CD4-positive, alpha-beta T cell treated with Interferon gamma for 1 hour (primary cell): ENCODE data around the gene OPN4.
"Not testable (repeated sequence)": the region's sequence is repeated elsewhere in the genome, so short reads cannot be mapped to it uniquely, and the experiment has no call there.

Source experiments
- DNase-seq: peaks from one replicate; pipeline ENCODE4 v3.0.0-alpha.2; 2020

OPN4 gene, protein sequence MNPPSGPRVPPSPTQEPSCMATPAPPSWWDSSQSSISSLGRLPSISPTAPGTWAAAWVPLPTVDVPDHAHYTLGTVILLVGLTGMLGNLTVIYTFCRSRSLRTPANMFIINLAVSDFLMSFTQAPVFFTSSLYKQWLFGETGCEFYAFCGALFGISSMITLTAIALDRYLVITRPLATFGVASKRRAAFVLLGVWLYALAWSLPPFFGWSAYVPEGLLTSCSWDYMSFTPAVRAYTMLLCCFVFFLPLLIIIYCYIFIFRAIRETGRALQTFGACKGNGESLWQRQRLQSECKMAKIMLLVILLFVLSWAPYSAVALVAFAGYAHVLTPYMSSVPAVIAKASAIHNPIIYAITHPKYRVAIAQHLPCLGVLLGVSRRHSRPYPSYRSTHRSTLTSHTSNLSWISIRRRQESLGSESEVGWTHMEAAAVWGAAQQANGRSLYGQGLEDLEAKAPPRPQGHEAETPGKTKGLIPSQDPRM

DNA sequence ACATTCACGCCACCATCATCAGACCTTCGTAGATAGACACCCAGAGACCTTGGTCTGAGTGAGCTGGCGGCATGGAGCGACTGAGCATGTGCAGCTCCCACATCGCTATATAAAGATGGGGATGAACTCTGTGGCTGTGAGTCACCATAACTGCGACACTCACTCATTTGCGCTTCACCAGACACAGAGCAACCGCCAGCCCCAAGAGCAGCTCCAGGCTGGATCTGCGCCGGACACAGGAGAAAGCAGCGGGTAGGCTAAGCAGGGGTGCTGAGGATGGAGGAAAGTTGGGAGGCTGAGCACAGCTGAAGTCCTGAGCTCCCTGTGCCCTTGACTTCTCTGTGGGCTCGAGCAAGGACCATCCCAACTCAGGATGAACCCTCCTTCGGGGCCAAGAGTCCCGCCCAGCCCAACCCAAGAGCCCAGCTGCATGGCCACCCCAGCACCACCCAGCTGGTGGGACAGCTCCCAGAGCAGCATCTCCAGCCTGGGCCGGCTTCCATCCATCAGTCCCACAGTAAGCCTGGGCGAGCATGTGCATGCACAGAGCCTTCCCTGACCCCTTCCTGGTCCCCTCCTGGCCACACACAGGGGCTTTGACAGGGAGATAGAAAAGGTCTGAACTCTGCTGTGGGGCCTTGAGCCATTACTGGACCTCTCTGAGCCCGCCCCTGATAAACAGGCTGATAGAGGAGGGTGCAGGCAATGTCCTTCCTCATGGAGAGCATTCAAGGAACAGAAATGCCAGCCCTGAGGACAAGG, at the start of gene OPN4:
TSS of gene OPN4 (plus strand) at position 137 of the 762 bp plus-strand sequence. CDS start at position 374, 237 bp downstream.
- no peak for DNase-seq

- DNase-seq: no peak
These were observed 46.7 kb upstream of the OPN4 start for GRCh38 chr10:86607674-86608073.

- DNase-seq: no peak
These were observed 44.4 kb upstream of the OPN4 start for GRCh38 chr10:86609920-86610319.

DNA sequence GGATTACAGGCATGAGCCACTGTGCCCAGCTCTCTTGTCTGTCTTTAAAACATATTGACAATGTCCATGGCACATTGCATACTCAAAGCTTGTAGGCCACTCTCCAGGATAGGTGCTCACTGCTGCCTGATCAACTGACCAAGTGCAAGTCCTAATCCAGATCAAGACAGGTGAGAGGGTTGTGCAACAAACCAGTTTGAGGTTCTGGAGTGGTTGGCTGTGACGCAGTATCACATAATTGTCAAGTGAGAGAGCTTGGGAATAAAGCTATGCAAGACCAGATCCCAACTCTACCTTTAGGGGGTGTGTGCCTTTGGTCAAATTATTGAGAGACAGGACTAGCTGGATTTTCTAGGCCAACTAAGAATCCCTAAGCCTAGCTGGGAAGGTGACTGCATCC, 43.0 kb upstream of the OPN4 start:
- DNase-seq: no peak

DNA sequence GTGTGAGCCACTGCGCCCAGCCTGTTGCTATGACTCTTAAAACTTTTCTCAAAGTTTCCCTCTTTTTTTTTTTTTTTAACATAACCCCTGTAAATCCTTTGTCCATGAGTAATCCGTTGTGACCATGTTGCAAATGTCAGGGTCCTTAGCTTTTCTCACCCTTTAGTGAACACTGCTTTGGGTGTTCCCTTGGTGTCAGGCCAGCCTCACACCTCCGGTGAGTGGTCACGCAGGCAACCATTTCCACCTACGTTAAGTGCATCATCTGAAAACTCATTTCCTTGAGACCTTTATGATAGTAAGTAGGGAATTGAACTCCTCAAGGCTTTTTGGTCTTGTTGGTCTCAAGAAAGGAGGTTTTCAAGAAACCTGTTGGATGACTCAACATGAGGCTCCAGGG, 41.3 kb upstream of the OPN4 start:
- no peak for DNase-seq

DNA sequence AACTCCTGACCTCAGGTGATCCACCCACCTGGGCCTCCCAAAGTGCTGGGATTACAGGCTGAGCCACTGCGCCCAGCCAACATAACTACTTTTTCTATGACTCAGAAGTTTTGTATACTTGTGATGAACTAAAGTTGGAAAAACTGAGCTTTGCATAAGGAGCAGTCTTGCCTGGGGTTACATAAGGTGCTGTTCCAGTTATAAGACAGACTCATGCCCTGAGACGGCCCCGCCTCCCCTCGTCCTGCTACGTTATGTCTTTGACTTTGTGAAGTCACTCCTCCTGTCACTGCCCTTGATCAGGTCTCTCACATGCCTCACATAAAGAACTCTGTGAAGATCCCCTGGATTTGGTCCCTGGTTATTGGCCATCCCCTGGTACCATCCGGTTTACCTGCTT, 40.4 kb upstream of the OPN4 start:
- no peak for DNase-seq

GRCh38 chr10:86614853-86615252, 39.5 kb upstream of the OPN4 start:
- DNase-seq: no peak

DNA sequence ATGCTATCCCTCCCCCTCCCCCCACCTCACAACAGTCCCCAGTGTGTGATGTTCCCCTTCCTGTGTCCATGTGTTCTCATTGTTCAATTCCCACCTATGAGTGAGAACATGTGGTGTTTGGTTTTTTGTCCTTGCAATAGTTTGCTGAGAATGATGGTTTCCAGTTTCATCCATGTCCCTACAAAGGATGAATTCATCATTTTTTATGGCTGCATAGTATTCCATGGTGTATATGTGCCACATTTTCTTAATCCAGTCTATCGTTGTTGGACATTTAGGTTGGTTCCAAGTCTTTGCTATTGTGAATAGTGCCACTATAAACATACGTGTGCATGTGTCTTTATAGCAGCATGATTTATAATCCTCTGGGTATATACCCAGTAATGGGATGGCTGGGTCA, 37.1 kb upstream of the OPN4 start:
- DNase-seq: not testable (repeated sequence)

- DNase-seq: no peak
These were observed 26.0 kb upstream of the OPN4 start for GRCh38 chr10:86628311-86628710.

- DNase-seq: no peak
These were observed 24.3 kb upstream of the OPN4 start for GRCh38 chr10:86630079-86630478.

GRCh38 chr10:86632009-86632800, 22.1 kb upstream of the OPN4 start:
- DNase-seq: no peak

DNA sequence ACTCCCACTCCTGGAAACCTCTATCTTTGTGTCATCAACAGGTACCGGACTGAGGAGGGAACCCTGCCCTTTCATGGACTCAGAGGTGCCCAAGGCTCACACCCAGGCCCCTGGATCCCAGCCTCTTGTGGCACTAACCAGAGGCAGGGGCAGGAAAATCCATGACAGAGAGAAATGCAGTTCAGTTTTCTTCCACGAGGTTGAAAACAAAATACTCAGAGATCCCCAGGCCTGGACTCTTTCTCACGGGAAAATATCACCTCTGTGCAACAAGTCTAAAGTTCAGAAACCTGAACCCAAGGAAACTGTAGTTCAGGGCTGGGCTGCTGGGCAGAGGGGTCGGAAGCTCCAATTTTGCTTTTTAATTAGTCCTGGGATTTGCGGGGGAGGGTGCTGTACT, 21.4 kb upstream of the OPN4 start:
- no peak for DNase-seq

GRCh38 chr10:86635402-86635801, 18.9 kb upstream of the OPN4 start:
- DNase-seq: no peak

DNA sequence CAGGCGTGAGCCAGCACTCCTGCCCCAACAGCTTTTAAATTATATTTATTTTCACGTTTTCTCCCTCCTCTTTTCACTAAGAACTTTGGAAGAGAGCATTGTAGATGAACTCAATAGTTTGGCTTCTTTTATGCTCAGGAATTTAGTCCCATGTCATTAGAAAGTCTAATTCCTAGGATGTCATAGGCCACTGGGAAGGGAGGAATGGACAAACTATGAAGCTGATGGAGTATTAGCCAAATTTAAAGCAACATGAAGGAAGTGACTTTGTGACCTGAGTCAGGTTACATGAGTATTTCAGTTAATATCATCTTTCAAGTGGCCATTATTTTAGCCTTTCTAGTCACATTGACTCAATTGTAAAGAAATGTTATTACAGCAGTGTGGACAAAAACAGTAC, 18.0 kb upstream of the OPN4 start:
- no peak for DNase-seq

DNA sequence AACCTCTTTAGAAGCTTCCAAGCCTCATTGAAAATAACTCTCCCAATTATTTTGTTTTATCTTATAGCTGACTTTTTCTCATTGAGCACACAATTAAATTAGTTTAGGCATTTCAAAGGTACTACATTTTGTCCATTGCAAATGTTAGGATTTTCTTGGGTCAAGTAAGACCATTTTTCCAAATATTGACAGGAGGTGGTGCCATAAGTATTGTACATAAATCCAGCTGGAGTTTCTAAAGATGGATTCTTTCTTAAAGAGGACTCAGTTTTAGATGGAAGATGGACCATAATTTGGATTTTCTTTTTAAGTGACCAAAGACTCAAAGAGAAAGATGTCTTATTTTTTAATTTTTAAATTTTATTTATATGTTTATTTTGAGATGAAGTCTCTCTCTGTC, 12.3 kb upstream of the OPN4 start:
- DNase-seq: no peak

- DNase-seq: no peak
These were observed 11.8 kb upstream of the OPN4 start for GRCh38 chr10:86642499-86642898.

DNA sequence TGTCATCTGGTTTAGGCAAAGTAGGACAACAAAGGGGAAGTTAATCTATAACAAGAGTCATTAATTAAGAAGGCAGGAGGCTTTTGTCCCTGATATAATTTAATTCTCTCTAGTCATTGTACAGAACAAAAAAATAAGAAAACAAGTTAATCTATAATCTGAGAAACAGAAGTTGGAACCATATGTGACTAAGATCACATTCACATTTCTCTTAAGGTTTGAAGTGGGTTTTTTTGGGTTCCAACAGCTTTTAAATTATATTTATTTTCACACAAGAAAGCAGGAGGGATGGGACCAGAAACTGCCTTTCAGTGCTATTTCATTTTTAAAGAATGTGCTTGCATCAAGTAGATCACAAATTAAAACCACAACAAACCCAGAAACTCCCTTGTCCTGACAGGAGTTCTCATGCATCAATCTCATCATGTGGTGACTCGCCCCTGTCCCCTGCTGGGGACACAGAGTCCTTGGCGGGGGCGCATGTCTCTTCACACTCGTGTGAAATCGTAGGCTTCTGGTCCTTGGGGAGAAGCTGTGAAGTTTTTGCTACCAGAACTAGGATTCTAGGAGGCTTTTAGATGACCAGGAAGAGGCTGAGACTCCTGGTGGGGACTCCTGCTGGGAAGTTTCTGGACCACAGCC, 10.1 kb upstream of the OPN4 start:
- DNase-seq: no peak

DNA sequence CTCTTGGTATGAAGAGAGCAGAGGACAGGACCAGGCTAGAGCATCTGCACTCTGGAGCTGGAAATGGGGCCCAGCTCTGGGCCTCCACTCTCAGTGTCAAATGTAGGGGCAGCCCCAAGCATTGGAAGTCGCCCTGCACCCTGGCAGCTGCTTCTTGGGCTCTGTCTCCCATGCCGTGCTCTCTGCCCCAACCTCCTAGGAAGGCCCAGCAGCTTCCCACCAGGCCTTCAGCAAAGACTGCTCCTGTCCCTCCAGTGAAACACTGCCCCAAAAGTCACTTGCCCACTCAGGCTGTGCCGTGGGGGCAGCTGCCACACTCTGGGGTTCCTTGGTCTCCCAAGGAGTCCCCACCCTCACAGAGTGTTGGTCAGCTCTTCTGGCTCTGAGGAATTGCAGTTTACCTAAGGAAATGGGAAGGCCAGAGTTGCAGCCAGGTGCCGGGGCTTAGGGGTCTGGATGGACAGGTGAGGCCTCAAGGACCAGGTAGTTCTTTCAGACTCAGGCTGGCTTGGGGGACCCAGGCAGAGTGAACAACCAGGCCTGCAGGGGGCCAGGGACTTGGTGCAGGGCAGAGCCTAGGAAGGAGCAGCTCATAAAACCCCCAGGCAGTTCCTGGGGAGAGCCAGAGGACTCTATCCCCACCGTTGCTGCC, 9.4 kb upstream of the OPN4 start:
- no peak for DNase-seq

DNA sequence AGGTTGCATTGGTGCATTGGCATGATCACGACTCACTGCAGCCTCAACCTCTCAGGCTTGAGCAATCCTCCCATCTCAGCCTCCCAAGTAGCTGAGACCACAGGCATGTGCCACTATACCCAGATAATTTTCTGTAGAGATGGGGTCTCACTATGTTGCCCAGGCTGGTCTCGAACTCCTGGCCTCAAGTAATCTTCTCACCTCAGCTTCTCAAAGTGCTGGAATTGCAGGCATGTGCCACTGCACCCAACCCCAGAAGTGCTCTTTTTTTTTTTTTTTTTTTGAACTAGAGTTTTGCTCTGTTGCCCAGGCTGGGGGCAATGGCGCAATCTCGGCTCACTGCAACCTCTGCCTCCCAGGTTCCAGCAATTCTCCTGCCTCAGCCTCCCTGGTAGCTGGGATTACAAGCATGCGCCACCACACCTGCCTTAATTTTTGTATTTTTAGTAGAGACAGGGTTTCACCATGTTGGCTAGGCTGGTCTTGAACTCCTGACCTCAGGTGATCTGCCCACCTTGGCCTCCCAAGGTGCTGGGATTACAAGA, 8.7 kb upstream of the OPN4 start:
- not testable (repeated sequence) for DNase-seq

- no peak for DNase-seq
These were observed 7.8 kb upstream of the OPN4 start for GRCh38 chr10:86646532-86646931.

- no peak for DNase-seq
These were observed 7.4 kb upstream of the OPN4 start for GRCh38 chr10:86646933-86647332.
